Gastroesophageal sphincter (tissue), 3 donors: ENCODE results near the gene WAS.

ENCODE experiments used
- POLR2A ChIP-seq, 2 donors: fragments of 450-650 bp; IDR thresholded peaks; one replicate each; pipeline ENCODE4 v1.6.1; 2017; ENCODE audit warnings: antibody characterized with exemption in 2 of 2, mild to moderate bottlenecking in 2 of 2, moderate library complexity in 1 of 2
- POLR2AphosphoS5 ChIP-seq: sonication (generic); formaldehyde crosslinking; IDR thresholded peaks from one replicate; pipeline ENCODE4 v1.6.1; 2017; ENCODE audit warnings: antibody characterized with exemption
- TF ChIP-seq, protein P1 (sequence below), 4 experiments: fragments of 200-600 bp in 2 of 4; fragments of 450-650 bp in 2 of 4; sonication (generic) in 1 of 4; IDR thresholded peaks; one replicate each; pipeline ENCODE4 v1.5.1; 2017 to 2019; ENCODE audit warnings: antibody characterized with exemption in 4 of 4, mild to moderate bottlenecking in 2 of 4, moderate library complexity in 2 of 4

DNA sequence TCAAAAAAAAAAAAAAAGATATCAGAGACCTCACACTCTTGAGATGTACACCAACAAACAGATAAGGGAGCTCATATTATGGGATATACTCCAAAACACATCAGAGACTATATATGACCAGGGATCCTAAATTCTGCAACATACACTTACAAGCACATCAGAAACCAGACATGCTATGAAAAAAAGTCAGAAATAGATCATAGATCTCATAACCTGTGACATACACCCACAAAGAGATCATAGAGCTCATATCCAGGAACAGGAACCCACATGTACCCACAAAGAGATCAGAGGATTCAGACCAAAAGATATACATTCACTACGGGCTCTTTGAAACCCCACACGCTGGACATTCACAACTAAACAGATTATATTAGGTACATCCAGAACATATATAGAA lies 43.0 kb downstream of the WAS start:
- TF ChIP-seq, protein P1, sequence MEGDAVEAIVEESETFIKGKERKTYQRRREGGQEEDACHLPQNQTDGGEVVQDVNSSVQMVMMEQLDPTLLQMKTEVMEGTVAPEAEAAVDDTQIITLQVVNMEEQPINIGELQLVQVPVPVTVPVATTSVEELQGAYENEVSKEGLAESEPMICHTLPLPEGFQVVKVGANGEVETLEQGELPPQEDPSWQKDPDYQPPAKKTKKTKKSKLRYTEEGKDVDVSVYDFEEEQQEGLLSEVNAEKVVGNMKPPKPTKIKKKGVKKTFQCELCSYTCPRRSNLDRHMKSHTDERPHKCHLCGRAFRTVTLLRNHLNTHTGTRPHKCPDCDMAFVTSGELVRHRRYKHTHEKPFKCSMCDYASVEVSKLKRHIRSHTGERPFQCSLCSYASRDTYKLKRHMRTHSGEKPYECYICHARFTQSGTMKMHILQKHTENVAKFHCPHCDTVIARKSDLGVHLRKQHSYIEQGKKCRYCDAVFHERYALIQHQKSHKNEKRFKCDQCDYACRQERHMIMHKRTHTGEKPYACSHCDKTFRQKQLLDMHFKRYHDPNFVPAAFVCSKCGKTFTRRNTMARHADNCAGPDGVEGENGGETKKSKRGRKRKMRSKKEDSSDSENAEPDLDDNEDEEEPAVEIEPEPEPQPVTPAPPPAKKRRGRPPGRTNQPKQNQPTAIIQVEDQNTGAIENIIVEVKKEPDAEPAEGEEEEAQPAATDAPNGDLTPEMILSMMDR (IDR thresholded peaks at IDR 0.05) = no peak
- TF ChIP-seq POLR2A (IDR thresholded peaks at IDR 0.05) = no peak
- no peak for TF ChIP-seq POLR2AphosphoS5
